Measurements from ENCODE around the gene HOXA10.

HOXA10 gene

GRCh38 chr7:27184337-27185012, 10.4 kb upstream of the HOXA10 start:
- H3K4me3 ChIP-seq (ENCODE audit: low read depth, low read length) = no peak overlapping the region
- no peak for DNase-seq (ENCODE audit: low read depth)
- TF ChIP-seq CTCF (IDR thresholded peaks at IDR 0.05; ENCODE audit: insufficient read depth, low read depth, low read length, missing control alignments) = no peak

- TF ChIP-seq CTCF (IDR thresholded peaks at IDR 0.05; ENCODE audit: insufficient read depth, low read depth, low read length, missing control alignments) = no peak
- H3K4me3 ChIP-seq (ENCODE audit: low read depth, low read length) = no peak overlapping the region
- no peak for DNase-seq (ENCODE audit: low read depth)
Observed at GRCh38 chr7:27183682-27184336, 9.7 kb upstream of the HOXA10 start.

- H3K4me3 ChIP-seq (ENCODE audit: low read depth, low read length) = no peak overlapping the region
Observed at GRCh38 chr7:27182861-27183681, 9.0 kb upstream of the HOXA10 start.

GRCh38 chr7:27182285-27182841, 8.2 kb upstream of the HOXA10 start:
- H3K4me3 ChIP-seq (ENCODE audit: low read depth, low read length) = no peak overlapping the region
- TF ChIP-seq CTCF (IDR thresholded peaks at IDR 0.05; ENCODE audit: insufficient read depth, low read depth, low read length, missing control alignments) = no peak
- no peak for DNase-seq (ENCODE audit: low read depth)

More at GRCh38 chr7:27182861-27183681, 9.0 kb upstream of the HOXA10 start:
- no peak for TF ChIP-seq CTCF (IDR thresholded peaks at IDR 0.05; ENCODE audit: insufficient read depth, low read depth, low read length, missing control alignments)
- DNase-seq (ENCODE audit: low read depth) = no peak

GRCh38 chr7:27181795-27182275, 7.7 kb upstream of the HOXA10 start:
- H3K4me3 ChIP-seq (ENCODE audit: low read depth, low read length) = no peak overlapping the region
- TF ChIP-seq CTCF (IDR thresholded peaks at IDR 0.05; ENCODE audit: insufficient read depth, low read depth, low read length, missing control alignments) = no peak
- DNase-seq (ENCODE audit: low read depth) = no peak

- H3K4me3 ChIP-seq (ENCODE audit: low read depth, low read length) = no peak overlapping the region
- no peak for DNase-seq (ENCODE audit: low read depth)
- no peak for TF ChIP-seq CTCF (IDR thresholded peaks at IDR 0.05; ENCODE audit: insufficient read depth, low read depth, low read length, missing control alignments)
Observed at GRCh38 chr7:27180431-27181420, 6.6 kb upstream of the HOXA10 start.

All from GM12865 (cell line).